ENCODE measurements around the gene ADAMTS2. TPM values are rescaled to one million over a fixed set of nuclear protein-coding genes. Genes with fewer than 3 reads are reported as not detected.
A peak's percentile ranks its signal among the peaks of the same experiment; 100 is the strongest.

ADAMTS2 gene
- total RNA-seq, 1 donor from 2014 or later = 25.3 TPM

DNA sequence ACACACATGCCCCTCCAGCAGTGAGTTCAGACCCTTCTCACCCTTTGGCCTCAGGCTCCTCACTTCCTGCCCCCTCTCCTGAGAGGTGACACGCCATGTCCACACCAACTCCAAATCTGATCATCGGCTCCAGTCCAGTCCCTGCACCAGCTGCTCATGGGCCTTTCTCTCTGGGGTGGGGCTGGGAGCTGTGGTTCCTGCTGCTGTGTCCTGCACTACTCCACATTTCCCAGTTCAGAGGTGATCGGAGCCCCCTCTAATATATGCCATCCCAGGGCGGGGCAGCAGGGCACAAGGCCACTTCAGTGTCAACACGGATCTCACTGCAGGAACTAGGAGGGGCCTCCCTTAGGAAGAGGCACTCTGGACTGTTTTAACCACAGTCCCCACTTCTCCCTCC is 91.5 kb downstream of the ADAMTS2 start:
- intact Hi-C loops (cut with DNase I) = no loop called here
- peak; percentile 33 for DNase-seq (ENCODE audit: low spot score)
- no peak for ATAC-seq

DNA sequence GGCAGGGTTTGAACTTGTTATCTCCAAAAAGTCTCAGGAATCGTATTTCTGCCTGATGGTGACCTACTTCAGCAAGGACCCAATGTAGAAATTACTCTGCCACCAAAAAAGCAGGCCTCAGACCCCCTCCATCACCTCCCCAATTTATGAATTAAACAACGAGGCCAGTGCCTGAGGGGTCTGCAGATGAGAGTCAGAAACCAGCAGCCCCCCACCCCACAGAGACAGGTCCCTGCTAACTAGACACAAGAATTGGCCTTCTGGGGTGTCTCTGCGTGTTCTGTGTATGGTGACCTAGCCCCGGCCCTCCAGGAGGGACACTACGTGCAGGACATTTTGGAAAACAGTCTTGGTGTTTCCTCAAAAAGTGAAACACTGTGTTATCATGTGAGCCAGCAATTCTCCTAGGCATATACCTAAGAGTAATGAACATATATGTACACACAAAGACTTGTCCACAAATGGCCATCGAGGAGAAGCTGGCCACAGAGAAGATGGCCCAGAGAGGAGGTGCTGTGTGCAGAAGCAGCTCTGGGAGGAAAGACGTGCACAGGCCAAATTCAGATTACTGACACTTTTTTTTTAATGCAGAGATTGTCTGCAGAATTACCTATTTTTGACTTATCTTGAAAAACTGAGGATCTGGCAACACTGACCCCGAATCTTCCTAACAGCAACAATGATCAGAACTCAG is 93.8 kb downstream of the ADAMTS2 start:
- no peak for DNase-seq (ENCODE audit: low spot score)
- intact Hi-C loops (cut with DNase I) = no loop called here
- no peak for ATAC-seq

DNA sequence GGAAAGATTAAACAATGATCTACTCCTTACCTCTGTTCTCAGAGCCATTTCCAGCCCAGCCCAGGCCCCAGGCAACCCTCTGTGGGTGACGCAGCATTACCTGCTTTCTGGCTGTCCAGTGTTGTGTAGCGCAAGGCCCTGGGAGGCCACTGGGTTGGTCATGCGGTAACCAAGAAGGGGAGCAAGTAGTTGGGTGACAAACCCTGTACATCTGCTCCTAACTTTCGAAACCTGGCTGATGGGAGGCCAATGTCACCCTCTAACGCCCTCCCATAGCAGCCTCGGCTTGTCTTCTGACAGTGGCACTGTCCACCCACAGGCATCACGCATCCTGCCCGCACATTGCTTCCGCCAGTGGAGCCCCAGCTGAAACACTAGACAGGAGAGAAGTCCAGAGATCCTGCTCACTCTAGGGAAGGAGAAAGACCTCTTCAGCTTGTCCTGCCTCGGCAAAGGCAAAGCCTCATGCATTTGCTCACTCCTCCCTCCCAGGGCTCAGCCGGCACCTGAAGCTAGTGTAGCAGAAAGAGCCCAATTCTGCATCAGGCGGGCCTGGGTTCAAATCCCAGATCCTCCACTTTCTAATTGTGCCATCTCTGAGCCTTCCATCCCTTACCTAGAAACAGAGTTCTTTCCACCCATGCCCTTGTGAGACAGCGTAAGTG is 94.6 kb downstream of the ADAMTS2 start:
- DNase-seq (ENCODE audit: low spot score) = peak; percentile 31
- intact Hi-C loops (cut with DNase I) = no loop called here
- no peak for ATAC-seq

DNA sequence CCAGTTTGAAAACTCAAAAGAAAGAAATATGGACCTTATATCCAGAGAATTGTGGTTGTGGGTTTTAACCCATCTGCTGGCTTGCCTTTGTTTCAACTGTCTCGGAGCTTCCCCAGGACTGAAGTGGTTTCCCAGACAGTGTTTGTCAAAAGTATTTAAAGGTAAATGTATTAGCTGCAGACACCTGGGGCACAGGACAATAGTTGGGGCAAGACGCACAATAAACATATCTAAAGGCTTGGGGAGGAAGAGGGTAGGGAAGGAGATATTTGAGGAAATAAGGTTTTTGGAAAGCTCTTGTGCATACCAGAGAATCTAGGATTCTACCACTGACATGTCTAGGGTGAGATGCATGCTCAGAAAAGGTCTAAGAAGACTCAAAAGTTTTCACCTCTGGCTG is 99.0 kb downstream of the ADAMTS2 start:
- DNase-seq (ENCODE audit: low spot score) = no peak
- intact Hi-C loops (cut with DNase I) = no loop called here
- no peak for ATAC-seq

DNA sequence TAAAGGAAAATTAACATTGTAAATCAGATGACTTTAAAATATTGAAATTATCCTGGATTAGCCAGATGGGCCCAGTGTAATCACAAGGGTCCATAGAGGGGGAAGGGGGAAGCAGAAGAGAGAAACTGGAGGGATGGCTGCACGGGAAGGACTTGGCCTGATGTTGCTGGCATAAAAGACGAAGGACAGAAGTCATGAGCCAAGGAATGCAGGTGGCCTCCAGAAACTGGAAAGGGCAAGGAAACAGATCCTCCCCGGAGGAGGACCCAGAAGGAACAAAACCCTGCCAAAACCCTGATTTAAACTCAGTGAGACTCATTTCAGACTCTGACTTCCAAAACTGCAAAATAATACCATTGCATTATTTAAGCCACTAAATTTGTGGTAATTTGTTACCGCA is 100.2 kb downstream of the ADAMTS2 start:
- ATAC-seq = peak; percentile 33
- no peak for DNase-seq (ENCODE audit: low spot score)
- intact Hi-C loops (cut with DNase I) = no loop called here

DNA sequence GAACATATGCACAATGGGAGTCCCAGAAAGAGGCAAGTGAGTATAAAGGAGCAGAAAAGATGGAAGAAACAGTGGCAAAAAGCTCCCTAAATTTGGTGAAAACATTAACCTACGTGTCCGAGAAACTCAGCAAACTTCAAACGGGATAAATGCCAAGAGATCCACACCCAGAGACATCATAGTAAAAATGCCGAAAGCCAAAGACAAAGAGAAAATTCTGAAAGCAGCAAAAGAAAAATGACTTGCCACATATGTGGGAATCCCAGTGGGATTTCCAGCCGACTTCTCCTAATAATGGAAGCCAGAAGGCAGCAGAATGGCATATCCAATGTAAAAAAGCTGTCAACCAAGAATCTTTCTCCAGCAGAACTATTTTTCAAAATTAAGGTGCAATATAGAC is 101.2 kb downstream of the ADAMTS2 start:
- ATAC-seq (no peak), DNase-seq (ENCODE audit: low spot score) (no peak)
- intact Hi-C loops (cut with DNase I) = no loop called here

DNA sequence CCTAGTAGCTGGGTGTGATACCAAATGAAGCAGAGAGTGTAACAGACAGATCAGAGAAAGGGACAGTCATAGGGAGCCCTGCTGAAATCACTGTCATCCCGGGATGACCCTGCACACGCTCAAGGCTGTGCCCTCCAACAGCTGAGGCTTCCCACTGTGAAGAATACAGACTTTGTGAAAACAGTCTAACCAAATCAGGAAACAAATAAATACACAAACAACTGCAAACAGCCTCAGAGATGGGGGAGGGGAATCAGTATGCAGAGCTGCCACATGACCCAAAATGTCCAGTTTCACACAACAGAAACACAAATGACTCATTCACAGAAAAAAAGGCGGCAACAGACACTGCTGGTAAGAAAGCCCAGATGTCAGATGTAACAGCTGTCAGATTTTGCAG is 101.9 kb downstream of the ADAMTS2 start:
- intact Hi-C loops (cut with DNase I) = no loop called here
- ATAC-seq (peak; percentile 58), DNase-seq (ENCODE audit: low spot score) (no peak)

DNA sequence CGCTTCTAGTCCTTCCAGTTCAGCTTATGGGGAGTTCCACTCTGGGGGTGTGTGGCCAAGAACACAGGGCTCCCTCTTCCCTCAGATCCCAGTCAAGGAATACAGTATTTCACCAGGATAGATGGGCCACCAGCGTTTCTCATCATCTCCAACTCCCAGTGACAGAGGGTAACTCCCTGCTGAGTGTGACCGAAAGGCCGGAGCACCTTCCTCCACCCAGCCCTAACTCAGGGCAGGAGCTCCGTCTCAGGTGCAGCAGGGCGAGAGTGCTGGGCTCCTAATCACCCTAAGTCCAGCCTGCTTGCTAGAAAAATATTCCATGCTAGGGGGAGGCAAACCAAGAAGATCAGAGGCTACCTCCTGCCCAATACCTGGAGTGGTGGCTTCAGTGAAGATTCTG is 102.6 kb downstream of the ADAMTS2 start:
- peak; percentile 42 for DNase-seq (ENCODE audit: low spot score)
- intact Hi-C loops (cut with DNase I) = no loop called here
- no peak for ATAC-seq

DNA sequence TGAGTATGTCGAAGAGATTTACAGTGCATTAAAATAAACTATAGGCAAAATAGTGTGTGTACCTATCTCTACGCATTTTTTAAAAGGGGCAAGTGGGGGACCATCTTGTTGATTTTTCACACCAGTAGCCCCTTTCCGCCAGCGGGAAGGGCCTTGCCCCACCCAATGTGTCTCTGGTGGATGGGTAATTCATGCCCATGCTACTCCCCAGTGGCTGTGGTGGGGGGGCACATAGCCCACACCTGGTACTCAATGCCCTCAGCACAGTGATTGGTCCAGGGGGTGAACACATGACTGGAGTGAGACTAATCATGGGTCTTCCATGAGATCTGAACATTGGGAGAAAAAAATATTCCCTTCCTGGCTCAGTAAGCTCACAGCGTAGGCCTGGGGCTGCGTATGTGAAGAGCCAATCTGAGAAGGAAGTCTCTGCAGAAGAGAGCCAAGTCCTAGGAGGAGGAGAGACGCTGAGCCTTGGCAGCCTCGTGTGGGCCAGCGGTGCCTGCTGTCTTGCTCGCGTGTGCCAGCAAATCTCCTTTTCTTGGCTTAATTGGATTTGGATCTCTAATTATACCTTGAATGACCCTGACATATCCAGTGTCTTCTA is 103.4 kb downstream of the ADAMTS2 start:
- ATAC-seq (peak; percentile 43), DNase-seq (ENCODE audit: low spot score) (peak; percentile 31)
- intact Hi-C loops (cut with DNase I) = no loop called here

DNA sequence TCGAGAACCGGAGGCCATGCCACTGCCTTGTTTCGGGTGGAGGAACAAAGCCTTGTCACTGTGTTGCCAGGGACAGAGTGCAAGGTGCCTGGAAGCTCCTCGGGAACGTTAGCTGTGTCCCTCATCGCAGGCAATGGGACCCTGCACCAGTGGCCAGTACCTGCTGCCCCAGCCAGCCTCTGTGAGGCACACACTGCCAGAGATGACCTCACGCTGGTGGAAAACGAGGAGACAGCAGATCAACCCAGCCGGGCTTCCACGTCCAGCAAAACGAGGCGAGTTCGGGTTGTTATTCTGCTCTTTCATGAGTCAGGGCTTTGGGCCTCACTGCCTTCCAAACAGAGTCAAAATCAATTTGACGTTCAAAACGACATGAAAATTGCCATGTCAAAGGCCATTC is 104.1 kb downstream of the ADAMTS2 start:
- intact Hi-C loops (cut with DNase I) = no loop called here
- peak; percentile 67 for ATAC-seq
- DNase-seq (ENCODE audit: low spot score) = peak; percentile 63

DNA sequence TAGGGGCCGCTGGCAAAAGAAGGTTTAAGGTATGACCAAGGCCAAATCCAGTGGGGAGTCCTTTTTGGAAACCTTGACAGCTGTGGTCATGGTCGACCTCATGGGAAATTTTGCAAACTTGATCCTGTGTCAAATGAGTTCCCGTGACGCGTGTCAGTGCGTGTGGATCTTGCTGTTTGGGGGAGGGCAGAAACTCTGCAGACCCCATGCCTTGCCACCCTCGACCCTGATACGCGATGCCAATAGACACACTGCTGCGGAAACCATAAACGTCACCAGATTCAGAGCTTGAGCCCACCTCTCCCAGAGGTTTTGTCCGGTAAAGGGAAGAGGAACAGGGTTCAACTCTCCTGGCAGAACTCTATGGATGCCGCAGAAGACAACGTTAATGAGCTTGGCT is 104.7 kb downstream of the ADAMTS2 start:
- ATAC-seq = no peak
- intact Hi-C loops (cut with DNase I) = no loop called here
- peak; percentile 49 for DNase-seq (ENCODE audit: low spot score)

DNA sequence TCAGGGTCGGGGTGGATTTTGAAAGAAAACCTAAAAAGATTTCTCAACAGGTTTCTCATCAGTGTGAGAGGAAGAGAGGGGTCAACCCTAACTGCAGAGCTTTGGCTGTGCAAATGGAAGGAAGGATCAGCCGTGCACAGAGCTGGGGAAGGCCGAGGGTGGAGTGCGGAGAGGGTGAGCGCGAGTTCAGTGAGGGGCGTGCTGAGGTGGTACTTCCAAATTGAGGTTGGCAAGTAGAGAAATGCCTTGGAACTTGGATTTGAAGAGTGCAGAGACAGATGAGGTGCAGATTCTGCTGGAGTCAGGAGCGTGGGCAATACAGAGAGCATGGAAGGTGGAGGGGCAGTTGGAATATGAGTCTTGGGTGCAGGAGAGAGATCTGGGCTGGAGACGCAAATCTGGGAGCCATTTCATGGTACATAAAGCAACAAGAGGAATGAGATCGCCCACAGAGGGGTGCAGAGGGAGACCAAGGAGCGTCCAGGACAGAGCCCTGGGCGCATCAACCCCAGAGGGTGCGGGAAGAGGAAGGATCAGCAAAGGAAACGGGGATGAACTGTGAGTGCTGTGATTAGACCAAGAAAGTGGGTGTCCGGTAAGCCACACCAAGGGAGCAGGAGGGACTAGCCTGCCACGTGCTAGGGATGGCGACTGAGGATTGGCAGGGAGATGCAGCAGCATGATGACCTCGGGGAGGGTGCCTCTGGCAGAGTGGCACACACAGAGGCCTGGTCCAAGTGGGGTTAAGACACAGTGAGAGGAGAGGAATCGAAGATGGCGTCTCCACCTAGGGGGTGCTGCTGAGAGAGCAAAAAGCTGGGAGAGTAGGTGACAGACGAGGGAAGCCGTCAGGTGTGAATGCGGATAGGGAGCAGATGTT is 105.8 kb downstream of the ADAMTS2 start:
- intact Hi-C loops (cut with DNase I) = no loop called here
- DNase-seq (ENCODE audit: low spot score) = peak; percentile 51
- ATAC-seq = no peak

DNA sequence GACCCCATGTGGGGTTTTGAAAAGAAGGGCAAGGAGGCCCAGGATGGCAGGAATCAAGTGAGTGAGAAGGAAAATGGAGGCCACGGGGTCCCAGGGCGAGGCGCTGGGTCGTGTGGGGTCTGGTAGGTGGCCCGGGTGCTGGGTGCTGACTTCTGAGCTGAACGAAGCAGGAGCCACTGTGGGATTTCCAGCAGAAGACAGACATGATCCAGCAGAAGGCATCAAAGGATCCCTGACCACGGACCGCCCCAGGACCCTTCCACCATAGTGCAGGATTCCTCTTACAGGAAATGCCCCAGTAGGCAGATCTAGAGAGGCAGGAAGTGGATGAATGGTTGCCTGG is 106.7 kb downstream of the ADAMTS2 start:
- DNase-seq (ENCODE audit: low spot score) = no peak
- intact Hi-C loops (cut with DNase I) = no loop called here
- ATAC-seq = no peak

DNA sequence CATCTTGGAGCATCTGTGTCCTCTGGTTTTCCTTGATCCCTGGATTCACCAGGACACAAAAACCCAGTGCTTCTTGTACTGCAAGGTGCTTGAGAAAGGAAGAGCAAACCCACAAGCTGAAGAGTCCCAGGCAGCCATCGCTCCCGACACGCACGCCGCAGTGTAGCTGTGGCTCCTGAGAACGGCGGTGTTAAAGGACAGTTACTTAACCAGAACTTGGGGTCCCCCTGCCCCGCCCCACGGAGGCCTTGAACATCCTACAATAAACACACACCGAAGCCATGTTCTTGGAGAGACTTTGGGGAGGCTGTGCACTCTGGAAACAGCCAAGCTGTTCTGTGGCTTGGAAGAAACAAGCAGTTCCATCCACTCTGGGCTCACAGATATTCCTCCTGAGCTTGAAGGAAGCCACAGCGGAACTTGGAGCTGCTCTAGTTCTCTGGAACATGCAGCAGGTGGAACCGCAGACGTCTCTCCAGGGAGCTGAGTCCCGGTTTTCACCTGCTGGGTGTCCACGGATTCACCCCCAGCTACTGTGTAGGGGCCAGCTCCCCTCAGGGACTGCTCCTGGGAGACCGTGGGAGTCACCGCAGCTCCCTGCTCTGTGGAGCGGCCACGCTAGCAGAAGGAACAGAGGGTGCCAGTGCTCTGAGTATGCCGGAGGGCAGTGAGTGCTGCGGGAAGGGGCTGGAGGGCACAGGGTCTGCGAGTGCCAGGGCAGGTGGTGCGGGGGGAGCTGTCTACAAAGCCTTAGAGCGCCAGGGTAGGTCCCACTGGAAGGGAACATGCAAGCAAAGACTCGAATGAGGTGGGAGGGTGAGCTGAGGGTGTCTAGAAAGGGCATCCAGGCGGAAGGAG is 107.3 kb downstream of the ADAMTS2 start:
- intact Hi-C loops (cut with DNase I) = no loop called here
- peak; percentile 51 for DNase-seq (ENCODE audit: low spot score)

DNA sequence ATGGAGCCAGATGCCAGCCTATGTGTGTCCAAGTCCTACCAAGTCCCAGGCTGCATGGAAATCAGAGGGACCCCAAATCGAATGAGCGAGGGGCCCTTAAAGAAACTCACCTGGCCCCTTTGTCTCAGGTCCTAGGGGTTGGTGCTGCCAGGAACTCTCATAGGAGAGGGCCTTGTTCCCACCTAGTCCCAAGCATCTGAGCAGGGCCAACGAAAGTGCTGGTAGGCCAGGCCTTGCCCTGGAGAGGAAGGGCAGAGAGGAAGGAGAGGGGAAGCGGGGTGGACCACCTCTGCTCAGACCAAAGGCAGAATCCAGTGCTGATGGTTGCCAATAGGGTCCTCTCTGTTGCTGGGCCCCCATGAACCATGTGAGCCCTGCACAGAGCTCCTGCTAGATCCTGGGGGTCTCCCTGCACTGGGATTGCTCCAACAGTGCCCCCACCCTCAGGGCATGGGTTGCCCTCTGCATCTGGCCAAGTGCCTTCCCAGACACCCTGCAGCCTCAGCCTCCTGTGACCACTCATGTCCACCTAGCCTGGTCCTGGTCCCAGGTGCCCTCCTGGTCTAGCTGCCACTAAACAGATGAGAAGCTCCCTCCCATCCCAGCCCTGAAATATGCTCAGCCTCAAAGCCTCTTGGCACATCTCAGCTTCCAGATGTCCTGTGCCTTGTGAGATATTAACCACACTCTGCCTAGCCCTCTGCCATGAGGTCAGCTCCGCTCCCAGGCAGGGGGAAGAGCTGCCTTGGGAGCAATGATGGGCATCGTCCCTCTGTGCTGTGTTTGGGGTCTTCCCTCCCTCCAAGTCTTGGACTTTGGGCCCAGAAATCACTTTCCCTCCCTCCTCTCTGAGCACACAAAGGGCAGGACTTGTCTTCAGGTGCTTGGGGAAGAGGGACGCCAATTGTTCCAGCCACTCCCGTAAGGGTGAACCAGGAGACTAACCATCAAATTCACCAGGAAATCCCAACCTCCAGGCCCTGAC is 109.6 kb downstream of the ADAMTS2 start:
- DNase-seq (ENCODE audit: low spot score) = no peak
- intact Hi-C loops (cut with DNase I) = no loop called here
- no peak for ATAC-seq

More for the DNA sequence above, 107.3 kb downstream of the ADAMTS2 start:
- no peak for ATAC-seq

DNA sequence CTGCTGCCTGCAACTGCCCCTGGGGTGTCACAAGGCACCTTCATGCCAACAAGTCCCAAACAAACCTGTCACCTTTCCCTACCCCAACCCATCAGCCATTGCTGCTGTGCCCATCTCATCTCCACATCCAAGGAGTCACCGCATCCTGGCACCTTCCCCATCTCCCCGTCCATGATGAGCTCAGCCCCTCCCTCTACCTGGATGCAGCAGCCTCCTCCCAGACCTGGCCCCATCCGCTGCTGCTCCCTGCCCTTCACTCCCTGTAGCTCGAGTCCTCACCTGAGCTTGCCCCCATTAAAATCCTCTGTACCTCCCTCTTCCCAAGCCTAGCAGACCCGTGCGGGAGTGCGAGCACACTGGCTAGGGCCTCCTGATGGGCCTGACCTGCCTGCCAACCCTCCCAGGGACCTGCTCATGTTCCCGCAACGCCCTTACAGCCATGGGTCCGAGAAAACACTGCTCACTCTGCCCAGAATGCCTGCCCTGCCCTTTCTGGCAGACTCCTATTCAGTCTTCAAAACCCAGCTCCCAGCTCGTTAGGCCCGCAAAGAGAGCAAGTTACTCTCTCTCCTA is 110.6 kb downstream of the ADAMTS2 start:
- intact Hi-C loops (cut with DNase I) = no loop called here
- no peak for ATAC-seq
- DNase-seq (ENCODE audit: low spot score) = peak; percentile 38

DNA sequence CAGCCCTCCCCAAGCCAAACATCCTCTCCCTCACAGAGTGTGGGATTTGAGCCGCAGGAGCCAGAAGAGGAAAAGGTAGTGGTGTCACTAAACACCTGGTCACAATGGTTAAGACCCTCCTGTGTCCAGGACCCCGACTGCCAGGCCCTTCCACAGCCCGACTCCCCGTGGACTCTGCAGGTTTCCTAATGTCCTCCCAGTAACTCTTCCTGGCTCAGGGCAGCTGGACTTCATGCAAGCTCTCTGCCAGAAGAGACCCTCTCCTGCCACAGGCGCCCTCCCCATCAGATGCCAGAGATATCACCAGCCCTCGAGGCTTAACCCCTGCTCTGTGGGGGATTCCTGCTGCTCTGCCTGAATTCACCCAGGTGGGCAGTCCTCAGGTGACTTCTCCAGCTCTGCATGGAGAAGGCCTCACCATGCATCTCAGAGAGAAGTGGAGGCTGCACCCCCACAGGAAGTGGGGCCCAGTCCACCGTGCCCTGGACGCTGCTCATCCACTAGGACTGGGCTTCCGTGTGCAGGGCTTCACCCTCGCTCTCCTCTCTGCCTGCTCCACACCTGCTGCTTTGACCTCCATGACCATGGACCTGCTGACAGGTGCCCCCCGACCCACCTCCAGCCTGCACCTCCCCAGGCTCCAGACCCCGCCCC is 111.2 kb downstream of the ADAMTS2 start:
- peak; percentile 22 for DNase-seq (ENCODE audit: low spot score)

More for the DNA sequence above, 111.2 kb downstream of the ADAMTS2 start:
- ATAC-seq = no peak
- intact Hi-C loops (cut with DNase I) = no loop called here

Data from sciatic nerve (tissue), 2 donors.